HG03432 (cell line): ENCODE measurements around the gene ANTXRL.
"Not testable (repeated sequence)": the region's sequence is repeated elsewhere in the genome, so short reads cannot be mapped to it uniquely, and the experiment has no call there.

Source experiments
- ATAC-seq: cut with Tn5 transposase; IDR thresholded peaks from one replicate; pipeline ENCODE4 v1.9.1; 2021; ENCODE audit warnings: mild to moderate bottlenecking, moderate library complexity; ENCODE audit not compliant: unreplicated experiment

ANTXRL gene

DNA sequence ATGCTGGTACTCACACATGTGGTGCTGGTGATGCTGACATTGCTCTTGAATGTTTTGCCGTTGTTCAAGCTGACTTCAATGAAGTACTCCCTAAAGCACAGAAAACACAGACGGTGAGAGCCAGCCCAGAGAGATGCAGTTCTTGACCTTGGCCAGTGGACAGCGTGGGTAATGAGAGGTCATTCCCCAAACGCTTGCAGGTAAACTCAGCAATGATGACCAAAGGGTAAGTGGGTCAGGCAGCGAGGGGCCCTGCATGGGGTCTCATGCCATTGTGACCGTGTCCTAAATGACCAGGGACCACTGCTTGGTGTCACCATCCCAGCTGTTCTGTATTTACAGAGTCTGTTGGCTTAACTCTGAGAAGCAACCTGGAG, 32.8 kb upstream of the ANTXRL start:
- no peak for ATAC-seq

DNA sequence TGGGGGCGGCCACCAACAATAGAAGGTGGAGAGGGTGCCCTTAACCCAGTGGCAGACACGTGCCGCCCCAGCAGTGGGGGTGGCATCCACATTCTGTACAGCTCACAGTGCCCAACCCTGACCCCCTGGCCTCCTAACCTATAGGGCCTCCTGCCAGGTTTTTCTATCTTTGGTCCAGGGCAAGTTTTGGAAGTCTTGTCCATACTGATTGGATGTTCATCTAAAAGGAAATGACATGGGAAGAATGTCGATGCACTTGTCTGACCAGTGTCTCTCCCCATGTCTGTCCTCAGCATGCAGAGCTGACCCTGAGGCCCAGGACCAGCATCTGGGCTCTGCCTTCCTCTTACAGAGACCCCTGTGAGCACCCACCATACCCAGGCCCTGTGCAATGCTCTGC, 32.3 kb upstream of the ANTXRL start:
- no peak for ATAC-seq

GRCh38 chr10:46255210-46255609, 31.6 kb upstream of the ANTXRL start:
- ATAC-seq, result not testable (repeated sequence)

DNA sequence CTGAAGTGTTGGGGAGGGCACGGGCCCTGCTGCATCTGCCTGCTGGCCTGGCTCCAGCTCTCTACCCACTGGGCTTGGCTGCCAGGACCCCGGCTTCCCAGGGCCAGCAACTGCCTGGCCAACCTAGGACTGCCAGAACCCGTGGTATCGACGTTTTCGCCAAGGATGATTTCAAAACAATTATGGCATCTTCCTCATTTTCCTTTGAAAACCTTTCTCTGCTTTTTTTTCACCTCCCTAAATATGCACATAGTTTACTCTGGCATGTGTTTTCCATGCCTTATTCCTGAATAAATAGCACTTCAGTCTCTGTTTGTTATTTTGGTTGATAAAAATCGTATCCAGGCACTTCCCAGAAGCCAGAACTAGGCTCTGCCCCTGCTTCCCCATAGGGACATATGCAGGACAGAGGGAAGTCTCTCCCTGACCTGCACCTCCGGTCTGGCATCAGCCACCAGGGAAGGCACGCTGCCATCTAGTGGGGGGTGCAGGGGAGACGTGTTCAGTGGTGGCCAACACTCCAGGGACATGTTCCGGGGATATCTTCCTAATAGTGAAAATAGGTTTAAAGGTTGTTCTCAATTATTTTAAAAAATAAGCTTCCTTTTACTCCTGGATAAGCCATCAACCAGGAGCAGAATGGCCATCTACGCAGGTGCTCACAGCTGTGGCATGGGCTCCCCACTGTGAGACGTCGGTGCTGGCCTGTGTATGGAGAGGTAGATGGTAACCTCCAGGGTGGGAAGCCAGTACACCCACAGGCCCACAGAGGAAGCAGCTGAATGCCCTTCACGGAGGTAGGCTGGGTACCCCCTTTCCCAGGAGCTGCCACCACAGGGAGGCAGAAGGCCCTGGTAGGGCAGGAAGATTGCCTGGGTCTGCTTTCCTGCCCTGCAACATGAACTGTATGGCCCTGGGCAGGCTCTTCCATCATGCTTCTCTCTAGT, 30.7 kb upstream of the ANTXRL start:
- no peak for ATAC-seq

DNA sequence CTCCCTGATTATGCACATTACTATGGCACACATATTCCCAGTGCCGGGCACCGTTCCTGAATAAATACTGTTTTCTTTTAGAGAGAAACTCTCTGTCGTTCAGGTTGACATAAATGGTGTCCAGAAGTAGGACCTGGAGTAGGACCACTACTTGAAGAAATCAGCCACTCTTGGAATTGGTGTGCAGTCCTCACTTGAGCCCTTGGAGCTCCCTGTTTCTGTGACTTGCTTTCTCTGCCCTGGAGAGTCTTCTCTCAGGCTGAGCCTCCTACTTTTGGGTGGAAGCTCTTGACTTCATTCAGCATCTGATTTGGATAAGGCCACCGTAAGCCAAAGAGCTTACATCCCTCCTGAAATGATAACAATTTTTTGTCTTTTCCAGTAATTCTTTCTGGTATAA, 29.7 kb upstream of the ANTXRL start:
- no peak for ATAC-seq

DNA sequence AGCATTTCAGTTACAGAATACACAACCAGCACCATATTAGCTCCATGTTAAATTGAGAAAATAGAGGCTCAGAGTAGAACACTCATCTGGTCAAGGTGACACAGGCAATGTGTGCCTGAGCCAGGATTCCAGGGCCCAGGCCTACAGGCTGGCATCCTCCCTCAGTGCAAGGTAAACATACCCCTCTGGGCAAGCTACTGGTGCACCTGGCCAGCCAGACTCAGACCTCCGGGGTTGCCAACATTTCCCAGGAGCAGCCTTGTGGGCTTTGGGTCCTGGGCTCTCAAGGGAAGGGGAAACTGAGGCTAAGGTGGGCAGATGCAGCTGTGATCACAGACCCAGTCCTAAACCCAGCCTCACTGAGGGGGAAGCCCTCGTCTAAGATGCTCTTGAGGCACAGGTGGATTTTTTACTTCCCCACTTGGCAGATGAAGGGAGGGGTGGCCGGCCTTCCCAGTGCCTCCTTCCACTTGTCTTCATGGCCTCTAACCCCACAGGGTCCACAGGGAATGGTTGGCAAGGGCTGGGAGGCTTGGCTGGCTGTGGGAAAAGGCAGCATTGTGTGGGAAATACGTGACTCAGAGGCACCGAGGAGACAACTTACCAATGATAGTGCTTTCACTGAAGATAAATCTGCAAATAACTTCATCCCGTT, 23.8 kb upstream of the ANTXRL start:
- not testable (repeated sequence) for ATAC-seq

DNA sequence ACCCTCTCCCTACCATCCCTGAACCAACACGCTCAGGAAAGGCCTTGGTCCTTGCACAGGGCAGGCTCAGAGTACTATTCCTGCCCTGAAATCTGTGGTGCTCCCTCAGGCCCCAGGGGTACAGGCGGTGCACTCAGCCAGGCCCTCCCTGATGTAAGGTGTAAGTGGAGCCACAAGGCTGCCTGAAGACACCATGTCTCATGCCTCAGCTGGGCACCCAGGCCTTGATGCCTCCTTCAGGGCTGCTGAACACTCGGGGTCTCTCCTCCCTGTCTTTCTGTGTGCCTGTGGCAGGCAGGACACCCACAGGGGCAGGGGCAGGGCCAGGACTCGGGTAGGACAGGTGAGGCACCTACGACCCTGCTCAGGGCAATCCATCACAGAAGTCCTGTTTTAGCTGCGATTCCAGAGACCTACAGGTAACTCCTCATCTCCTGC, 22.9 kb upstream of the ANTXRL start:
- ATAC-seq, result no peak

- ATAC-seq, result no peak
Observed at GRCh38 chr10:46264336-46264735, 22.5 kb upstream of the ANTXRL start.

GRCh38 chr10:46264737-46265368, 21.9 kb upstream of the ANTXRL start:
- ATAC-seq, result no peak

DNA sequence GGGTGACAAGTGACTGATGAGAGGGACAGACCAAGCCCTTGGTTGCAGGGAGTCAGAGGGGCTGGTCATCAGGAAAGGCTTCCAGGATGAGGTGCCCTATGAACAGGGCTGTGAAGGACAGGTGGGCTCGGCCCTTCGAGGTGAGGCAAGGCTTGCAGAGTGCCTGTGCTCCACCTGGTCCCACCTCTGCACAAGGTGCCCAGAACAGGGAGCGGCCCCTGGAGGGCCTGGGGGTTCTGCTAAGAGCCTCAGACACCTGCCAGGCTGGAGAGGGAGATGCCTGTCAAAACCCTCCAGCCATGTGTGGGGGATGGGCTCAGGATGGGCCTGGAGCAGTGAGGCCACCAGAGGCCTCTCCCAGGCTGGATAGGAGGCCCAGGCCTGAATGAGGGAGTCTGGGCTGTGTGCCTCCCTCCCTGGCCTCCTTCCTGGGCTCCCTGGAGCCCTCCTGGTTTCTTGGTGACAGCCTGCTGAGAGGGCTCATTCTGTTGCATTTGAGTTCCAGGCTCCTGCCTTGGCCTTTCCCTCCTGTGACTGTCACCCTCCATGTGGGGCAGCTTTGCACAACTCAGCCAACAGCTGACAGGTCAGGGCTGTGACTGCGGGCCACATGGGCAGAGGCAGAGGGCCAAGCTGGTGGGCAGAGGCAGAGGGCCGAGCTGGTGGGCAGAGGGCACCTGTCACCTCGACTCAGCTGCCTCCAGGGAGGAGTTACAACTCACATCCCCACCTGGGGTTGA, 21.1 kb upstream of the ANTXRL start:
- not testable (repeated sequence) for ATAC-seq

- ATAC-seq, result no peak
Observed at GRCh38 chr10:46266306-46266985, 20.4 kb upstream of the ANTXRL start.

DNA sequence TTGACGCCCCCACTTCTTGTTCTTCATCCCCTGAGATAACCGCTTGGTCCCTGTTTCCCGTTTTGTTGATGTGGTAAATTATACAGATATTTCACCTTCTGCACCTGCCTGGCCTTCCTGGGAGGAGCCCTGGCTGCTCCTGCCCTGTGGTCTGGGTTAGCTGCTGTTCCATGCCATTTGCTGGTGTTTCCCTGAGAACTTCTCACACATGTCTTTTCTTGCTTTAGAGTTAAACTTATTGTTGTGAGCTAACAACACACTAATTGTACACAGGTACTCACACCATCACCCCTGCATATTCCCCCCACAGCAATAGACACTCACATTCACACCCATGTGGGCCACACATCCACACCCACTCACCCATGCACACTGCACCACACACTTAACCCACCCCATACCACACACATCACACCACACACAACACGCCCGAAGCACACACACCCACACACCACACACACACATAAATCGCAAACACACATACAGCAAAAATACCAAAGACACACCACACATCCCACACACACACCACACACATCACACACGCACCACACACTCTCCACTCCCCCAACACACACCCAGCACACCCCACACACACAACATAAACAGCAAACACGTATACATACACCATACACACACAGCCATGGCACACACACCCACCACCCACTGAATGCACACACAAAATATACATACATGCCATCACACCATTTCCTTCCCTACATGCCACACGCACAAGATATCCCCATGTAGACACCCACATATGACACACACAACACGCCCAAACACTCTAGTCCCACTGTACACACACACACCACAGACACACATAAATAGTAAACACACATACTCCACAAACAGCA, 19.4 kb upstream of the ANTXRL start:
- no peak for ATAC-seq

DNA sequence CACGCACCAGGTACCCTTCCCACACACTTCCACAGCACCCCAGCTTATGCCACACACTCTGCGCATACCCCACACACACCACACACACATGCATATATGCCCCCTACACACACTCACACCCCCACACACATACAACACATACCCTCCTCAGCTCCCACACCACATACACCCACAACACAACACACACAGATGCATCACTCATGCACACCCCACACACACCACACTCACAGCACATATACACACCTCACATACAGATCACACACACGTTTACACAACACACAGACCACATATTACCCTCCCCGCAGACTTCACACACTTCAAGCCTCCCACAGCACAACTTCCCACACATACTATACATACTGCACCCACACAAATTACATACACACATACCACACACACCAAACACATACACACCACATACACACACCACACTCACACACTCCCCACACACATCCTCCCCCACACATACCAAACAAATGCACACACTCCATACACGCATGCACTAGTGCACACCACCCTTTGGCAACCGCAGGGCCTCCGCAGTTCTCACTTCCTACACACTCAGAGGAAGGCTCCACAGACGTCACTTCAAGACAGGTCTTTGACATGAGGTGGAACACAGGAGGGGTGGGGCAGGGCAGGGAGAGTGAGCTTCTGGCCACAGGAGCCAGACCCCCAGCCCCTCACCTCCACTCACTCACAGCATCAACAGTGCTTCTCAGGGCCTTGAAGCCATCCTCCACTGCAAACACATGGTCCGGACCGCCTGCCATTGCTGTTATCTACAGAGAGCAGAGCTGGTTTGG, 18.5 kb upstream of the ANTXRL start:
- ATAC-seq, result peak; percentile 71

DNA sequence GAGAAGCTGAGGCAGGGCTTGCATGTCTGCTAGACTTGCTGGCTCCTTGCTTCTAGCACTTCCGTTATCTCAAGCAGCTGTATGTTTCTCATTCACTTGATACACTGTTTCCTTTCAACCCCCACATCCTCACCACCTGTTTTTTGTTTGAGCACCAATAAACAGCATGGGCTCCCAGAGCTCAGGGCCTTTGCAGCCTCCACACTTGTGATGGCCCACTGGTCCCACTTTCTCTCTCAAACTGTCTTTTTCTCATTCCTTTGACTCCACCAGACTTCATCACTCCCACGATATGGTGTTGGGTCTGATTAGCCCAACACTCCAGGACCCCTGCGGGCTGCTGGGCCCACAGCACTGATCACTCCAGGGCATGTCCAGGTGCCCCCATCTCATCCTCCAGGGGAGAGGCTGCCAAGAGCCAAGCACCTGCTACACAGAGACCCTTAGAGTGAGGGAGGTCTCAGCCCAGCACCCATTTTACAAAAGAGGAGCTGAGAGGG, 17.2 kb upstream of the ANTXRL start:
- peak; percentile 54 for ATAC-seq

- ATAC-seq, result no peak
Observed at GRCh38 chr10:46270086-46270811, 16.5 kb upstream of the ANTXRL start.

DNA sequence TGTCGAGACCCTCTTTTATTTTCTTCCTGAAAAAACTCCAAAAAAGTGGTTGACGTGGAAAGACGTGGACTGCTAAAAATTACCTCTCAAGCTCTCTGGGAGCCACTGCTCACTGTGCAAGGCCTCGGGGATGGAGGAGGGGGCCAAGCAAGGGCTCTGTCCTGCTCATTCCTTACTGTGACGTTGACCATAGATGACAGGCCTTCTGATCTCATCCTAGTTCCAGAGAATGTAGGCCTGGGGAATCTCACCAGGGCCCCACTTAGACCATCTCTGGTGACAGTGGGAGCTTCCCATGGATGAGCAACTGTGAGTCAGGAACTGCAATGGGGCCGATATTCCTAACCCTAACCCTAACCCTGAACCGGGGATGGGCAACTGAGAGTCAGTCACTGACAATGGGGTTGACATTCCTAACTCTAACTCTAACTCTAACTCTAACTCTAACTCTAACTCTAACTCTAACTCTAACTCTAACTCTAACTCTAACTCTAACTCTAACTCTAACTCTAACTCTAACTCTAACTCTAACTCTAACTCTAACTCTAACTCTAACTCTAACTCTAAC, 15.8 kb upstream of the ANTXRL start:
- not testable (repeated sequence) for ATAC-seq

DNA sequence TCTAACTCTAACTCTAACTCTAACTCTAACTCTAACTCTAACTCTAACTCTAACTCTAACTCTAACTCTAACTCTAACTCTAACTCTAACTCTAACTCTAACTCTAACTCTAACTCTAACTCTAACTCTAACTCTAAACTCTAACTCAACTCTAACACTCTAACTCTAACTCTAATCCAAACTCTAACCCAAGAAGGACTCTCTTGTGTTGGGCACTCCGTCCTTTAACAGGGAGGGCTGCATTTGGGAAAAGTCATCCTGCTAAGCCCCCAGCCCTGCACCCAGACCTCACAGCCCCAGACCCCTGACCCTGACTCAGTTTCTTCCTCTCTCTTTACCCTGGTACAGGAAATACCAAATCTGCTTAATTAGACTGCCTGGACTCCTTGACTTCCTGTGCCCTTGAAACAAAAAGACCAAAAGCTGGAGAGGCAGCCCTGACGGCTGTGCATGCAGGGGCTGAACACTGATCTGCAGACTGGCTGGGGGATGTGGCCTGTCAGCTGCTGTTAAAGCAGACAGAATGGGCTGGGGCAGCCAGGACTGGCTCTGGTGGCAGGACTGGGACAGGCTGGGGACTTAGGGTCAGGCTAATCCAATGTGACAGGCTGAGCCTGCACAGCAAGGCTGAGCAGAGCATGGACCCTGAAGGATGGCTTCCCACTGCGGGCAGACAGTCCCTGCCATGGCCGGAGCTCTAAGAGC, 14.8 kb upstream of the ANTXRL start:
- ATAC-seq, result not testable (repeated sequence)
